CD8-positive, alpha-beta memory T cell (primary cell): ENCODE data around the gene IL23R. TPM values are rescaled to one million over a fixed set of nuclear protein-coding genes. Genes with fewer than 3 reads are reported as not detected.
"Not testable (repeated sequence)": the region's sequence is repeated elsewhere in the genome, so short reads cannot be mapped to it uniquely, and the experiment has no call there.

ENCODE experiments used
- CTCF ChIA-PET: fragments of 350-600 bp; sonication (Branson Sonifier 250); formaldehyde crosslinking; loops from one replicate; lab custom pipeline; 2021; ENCODE audit warnings: antibody characterized with exemption; lab: Charles Lee
- POLR2A ChIA-PET: fragments of 350-600 bp; sonication (Branson Sonifier 250); formaldehyde crosslinking; loops from one replicate; lab custom pipeline; 2021; ENCODE audit warnings: antibody characterized with exemption; lab: Charles Lee
- DNase-seq, 5 donors: peaks; one replicate each; pipeline versions ENCODE4 v3.0.0 to v3.0.0-alpha.2; 2020 to 2022; ENCODE audit warnings: mixed read lengths in 1 of 5
- H3K27ac ChIP-seq: one replicate; pipeline ENCODE4 v1.7.0; 2013; ENCODE audit warnings: low read depth, mild to moderate bottlenecking, low read length, moderate library complexity
- H3K27me3 ChIP-seq: 2 replicates; pipeline ENCODE4 v1.7.0; 2013; ENCODE audit warnings: low read length, mild to moderate bottlenecking; ENCODE audit not compliant: insufficient read depth, poor library complexity, severe bottlenecking
- H3K36me3 ChIP-seq: 2 replicates; pipeline ENCODE4 v1.7.0; 2013; ENCODE audit warnings: mild to moderate bottlenecking, low read length, moderate library complexity; ENCODE audit not compliant: insufficient read depth
- H3K4me1 ChIP-seq: 2 replicates; pipeline ENCODE4 v1.7.0; 2013; ENCODE audit warnings: mild to moderate bottlenecking, low read length, moderate library complexity; ENCODE audit not compliant: insufficient read depth
- H3K4me3 ChIP-seq: 2 replicates; pipeline ENCODE4 v1.7.0; 2013; ENCODE audit warnings: mild to moderate bottlenecking, low read length
- H3K9me3 ChIP-seq: 2 replicates; pipeline ENCODE4 v1.7.0; 2013; ENCODE audit warnings: mild to moderate bottlenecking, low read length
- H3K27ac Mint-ChIP-seq, 8 donors: one replicate each; pipeline ENCODE4 v1.8.0; 2020 to 2021; ENCODE audit warnings: mixed read lengths in 8 of 8, mild to moderate bottlenecking in 6 of 8, inconsistent platforms in 3 of 8, moderate library complexity in 3 of 8
- H3K27me3 Mint-ChIP-seq, 2 donors: one replicate each; pipeline ENCODE4 v1.8.0; 2020 to 2021; ENCODE audit warnings: mixed read lengths in 2 of 2, mild to moderate bottlenecking in 1 of 2, moderate library complexity in 1 of 2
- H3K36me3 Mint-ChIP-seq, 3 donors: one replicate each; pipeline ENCODE4 v1.8.0; 2020 to 2021; ENCODE audit warnings: mixed read lengths in 3 of 3, inconsistent platforms in 1 of 3, mild to moderate bottlenecking in 1 of 3
- H3K4me1 Mint-ChIP-seq, 3 donors: one replicate each; pipeline ENCODE4 v1.8.0; 2020 to 2021; ENCODE audit warnings: mixed read lengths in 3 of 3, inconsistent platforms in 1 of 3, mild to moderate bottlenecking in 1 of 3
- H3K4me3 Mint-ChIP-seq, 7 donors: one replicate each; pipeline ENCODE4 v1.8.0; 2020 to 2021; ENCODE audit warnings: mixed read lengths in 7 of 7, mild to moderate bottlenecking in 6 of 7, moderate library complexity in 4 of 7, inconsistent platforms in 2 of 7
- H3K9me3 Mint-ChIP-seq, 5 donors: one replicate each; pipeline ENCODE4 v1.8.0; 2020 to 2022; ENCODE audit warnings: mixed read lengths in 5 of 5, mild to moderate bottlenecking in 3 of 5, moderate library complexity in 2 of 5, inconsistent platforms in 1 of 5
- polyA plus RNA-seq: library from polyadenylated mRNA; unstranded; fragments of 300-500 nt; fragmentation: Illumina TruSeq; gene quantifications from one replicate; pipeline ENCODE4 v1.2.3, GENCODE V29; 2021
- total RNA-seq, 2 experiments: library from RNA; stranded (reverse); gene quantifications; one replicate each; pipeline ENCODE4 v1.2.3, GENCODE V29; 2021

The IL23R gene
- total and polyA plus RNA-seq, 3 experiments from 2014 or later: 1.6 to 9.2 (median 1.7) TPM

DNA sequence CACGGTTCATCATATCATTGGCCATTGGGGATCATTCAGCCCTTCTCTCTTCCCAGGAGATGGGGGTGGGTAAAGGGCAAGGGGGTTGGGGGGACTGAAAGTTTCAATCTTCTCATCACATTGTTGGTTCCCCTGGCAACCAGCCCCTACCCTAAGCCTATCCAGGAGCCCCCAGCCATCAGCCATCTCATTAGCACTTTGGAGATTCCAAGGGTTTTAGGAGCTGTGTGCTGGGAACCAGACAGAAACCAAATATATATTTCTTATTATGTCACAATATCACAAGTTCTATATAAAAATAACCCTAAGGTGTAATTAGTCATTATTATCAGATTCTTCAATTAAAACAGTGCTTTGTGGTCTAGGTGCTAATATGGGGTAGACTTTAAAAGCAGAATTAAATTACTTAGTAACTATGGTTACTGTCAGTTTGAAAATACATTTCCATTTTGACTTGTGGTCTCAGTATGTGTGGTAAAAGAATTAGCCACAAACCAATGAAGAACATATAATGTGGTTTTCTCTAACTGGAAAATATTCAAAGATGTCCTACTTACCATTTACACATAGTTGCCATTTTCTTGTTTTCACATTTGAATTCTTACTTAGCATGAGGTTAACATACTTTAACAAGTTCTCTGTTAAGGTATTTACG, 28.1 kb downstream of the IL23R start:
- Mint-ChIP-seq H3K36me3 (peaks cover 0 to 12% (median 0%) of the 10 kb centered on the region in 3 donors), H3K27me3 (no peaks in the 10 kb centered on the region), H3K4me3 (peak overlapping the region; percentile 32 to 70 (median 50)), H3K27ac (peak overlapping the region in 5 of 8 donors; percentile 53 to 95 (median 88)), H3K4me1 (peaks cover 19 to 30% (median 28%) of the 10 kb centered on the region in 3 donors), H3K9me3 (no peaks in the 10 kb centered on the region)
- Histone ChIP-seq H3K9me3 (no peaks in the 10 kb centered on the region), H3K27ac (no peak overlapping the region), H3K36me3 (no peaks in the 10 kb centered on the region), H3K4me1 (peaks cover 14% of the 10 kb centered on the region), H3K27me3 (no peaks in the 10 kb centered on the region), H3K4me3 (no peak overlapping the region)
- DNase-seq: peak in 2 of 5 donors; percentile 47 to 79
- POLR2A ChIA-PET: no interaction called here
- CTCF ChIA-PET: no interaction called here

DNA sequence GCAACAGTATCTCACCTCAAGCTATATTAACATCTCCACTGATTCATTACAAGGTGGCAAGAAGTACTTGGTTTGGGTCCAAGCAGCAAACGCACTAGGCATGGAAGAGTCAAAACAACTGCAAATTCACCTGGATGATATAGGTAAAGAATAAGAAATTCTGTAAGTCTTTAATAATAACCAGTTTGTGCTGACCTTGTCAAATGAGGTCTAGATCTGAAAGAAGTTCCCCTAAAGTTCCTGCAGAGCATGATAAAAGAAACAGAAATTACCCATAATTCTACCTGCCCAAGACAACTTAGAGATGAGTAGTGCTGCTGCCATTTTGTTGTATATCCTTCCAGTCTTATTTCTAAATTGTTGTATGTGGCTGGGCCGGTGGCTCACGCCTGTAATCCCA, 34.5 kb downstream of the IL23R start:
- H3K27me3 ChIP-seq: no peaks in the 10 kb centered on the region
- H3K9me3 ChIP-seq: no peaks in the 10 kb centered on the region
- no peak overlapping the region for H3K4me3 Mint-ChIP-seq
- H3K27me3 Mint-ChIP-seq: peaks cover 0 to under 1% of the 10 kb centered on the region in 2 donors
- ChIA-PET POLR2A (no interaction called here), CTCF (no interaction called here)
- H3K9me3 Mint-ChIP-seq: no peaks in the 10 kb centered on the region
- H3K4me1 Mint-ChIP-seq: peaks cover 6 to 12% (median 9%) of the 10 kb centered on the region in 3 donors
- H3K4me3 ChIP-seq: no peak overlapping the region
- H3K27ac Mint-ChIP-seq: peak overlapping the region in 2 of 8 donors; percentile 0 to 4
- H3K27ac ChIP-seq: no peak overlapping the region
- DNase-seq: no peak
- H3K36me3 Mint-ChIP-seq: peaks cover 0 to 18% (median 0%) of the 10 kb centered on the region in 3 donors
- H3K36me3 ChIP-seq: no peaks in the 10 kb centered on the region
- no peaks in the 10 kb centered on the region for H3K4me1 ChIP-seq

DNA sequence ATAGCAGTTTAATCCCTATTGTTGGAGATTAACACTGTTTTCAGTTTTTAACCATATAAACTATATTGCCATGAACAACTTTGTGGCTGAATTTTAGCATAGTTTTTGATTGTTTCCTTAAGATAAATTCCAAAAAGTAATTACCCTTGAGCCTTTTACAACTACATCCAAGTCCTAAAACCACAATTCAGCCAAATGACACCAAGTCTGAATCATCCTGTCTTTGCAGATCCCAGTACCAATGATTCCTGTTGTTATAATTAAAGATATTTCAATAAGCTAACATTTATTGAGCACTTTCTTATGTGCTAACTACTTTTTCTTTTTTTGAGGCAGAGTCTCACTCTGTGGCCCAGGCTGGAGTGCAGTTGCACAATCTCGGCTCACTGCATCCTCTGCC, 35.6 kb downstream of the IL23R start:
- Mint-ChIP-seq H3K27me3 (peaks cover 0 to 2% of the 10 kb centered on the region in 2 donors), H3K9me3 (no peaks in the 10 kb centered on the region), H3K4me1 (peaks cover 1 to 8% (median 5%) of the 10 kb centered on the region in 3 donors), H3K36me3 (peaks cover 0 to 16% (median 0%) of the 10 kb centered on the region in 3 donors), H3K27ac (no peak overlapping the region), H3K4me3 (no peak overlapping the region)
- Histone ChIP-seq H3K36me3 (no peaks in the 10 kb centered on the region), H3K27me3 (no peaks in the 10 kb centered on the region), H3K9me3 (no peaks in the 10 kb centered on the region), H3K4me3 (no peak overlapping the region), H3K27ac (no peak overlapping the region), H3K4me1 (no peaks in the 10 kb centered on the region)
- CTCF ChIA-PET: no interaction called here
- POLR2A ChIA-PET: no interaction called here
- DNase-seq: no peak

DNA sequence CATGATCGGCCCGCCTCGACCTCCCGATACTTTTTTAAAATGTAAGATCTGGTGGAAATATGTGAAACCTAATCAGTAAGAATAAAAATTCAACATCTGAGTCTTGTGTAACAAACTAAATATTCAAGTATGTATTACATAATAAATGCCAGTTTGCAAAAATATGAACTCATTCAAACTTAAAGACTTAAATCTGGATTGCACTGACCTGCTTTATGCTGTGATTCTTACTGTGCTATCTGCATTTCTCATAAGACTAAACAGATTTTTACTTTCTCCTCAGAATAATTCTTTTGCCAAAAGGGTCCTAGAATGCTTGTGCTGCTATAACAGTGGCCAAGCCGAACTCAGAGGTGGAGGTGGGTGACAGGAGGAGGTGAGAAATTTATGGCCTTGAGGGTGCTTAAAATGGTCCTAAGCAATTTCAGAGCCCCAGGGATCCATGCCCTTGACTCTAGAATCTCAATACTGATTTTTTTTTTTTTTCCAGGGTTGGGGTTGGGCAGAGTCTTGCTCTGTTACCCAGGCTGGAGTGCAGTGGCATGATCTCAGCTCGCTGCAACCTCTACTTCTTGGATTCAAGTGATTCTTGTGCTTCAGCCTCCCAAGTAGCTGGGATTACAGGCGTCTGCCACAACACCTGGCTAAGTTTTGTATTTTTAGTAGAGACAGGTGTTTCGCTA, 38.2 kb downstream of the IL23R start:
- Mint-ChIP-seq H3K36me3 (peaks cover 0 to 15% (median 2%) of the 10 kb centered on the region in 3 donors), H3K27me3 (peaks cover 0 to 5% of the 10 kb centered on the region in 2 donors), H3K4me3 (no peak overlapping the region), H3K9me3 (no peaks in the 10 kb centered on the region), H3K27ac (peak overlapping the region in 1 of 8 donors; percentile 15), H3K4me1 (no peaks in the 10 kb centered on the region)
- Histone ChIP-seq H3K4me1 (no peaks in the 10 kb centered on the region), H3K36me3 (no peaks in the 10 kb centered on the region), H3K27ac (no peak overlapping the region), H3K27me3 (no peaks in the 10 kb centered on the region), H3K4me3 (no peak overlapping the region), H3K9me3 (no peaks in the 10 kb centered on the region)
- DNase-seq: no peak
- POLR2A ChIA-PET: no interaction called here
- CTCF ChIA-PET: interaction anchor here (1.4 kb wide), 1 partner anchor 55 kb away, joined by 3 read pairs; no protein-coding TSS in a partner anchor

DNA sequence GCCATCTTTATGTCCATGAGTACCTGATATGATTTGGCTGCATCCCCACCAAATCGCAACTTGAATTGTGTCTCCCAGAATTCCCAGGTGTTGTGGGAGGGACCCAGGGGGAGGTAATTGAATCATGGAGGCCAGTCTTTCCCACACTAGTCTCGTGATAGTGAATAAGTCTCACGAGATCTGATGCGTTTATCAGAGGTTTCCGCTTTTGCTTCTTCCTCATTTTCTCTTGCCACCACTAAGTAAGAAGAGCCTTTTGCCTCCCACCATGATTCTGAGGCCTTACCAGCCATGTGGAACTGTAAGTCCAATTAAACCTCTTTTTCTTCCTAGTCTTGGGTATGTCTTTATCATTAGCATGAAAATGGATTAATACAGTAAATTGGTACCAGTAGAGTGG, 41.1 kb downstream of the IL23R start:
- H3K4me3 ChIP-seq, H3K36me3 Mint-ChIP-seq, H3K4me3 Mint-ChIP-seq, H3K9me3 Mint-ChIP-seq, H3K27me3 Mint-ChIP-seq, H3K36me3 ChIP-seq, H3K4me1 ChIP-seq, CTCF ChIA-PET, POLR2A ChIA-PET, DNase-seq, H3K9me3 ChIP-seq, H3K27me3 ChIP-seq: not testable (repeated sequence)
- Mint-ChIP-seq H3K27ac (peak overlapping the region in 3 of 8 donors; percentile 23 to 43 (median 34)), H3K4me1 (peaks cover 8 to 11% (median 8%) of the 10 kb centered on the region in 3 donors)
- H3K27ac ChIP-seq: peak overlapping the region; percentile 38

DNA sequence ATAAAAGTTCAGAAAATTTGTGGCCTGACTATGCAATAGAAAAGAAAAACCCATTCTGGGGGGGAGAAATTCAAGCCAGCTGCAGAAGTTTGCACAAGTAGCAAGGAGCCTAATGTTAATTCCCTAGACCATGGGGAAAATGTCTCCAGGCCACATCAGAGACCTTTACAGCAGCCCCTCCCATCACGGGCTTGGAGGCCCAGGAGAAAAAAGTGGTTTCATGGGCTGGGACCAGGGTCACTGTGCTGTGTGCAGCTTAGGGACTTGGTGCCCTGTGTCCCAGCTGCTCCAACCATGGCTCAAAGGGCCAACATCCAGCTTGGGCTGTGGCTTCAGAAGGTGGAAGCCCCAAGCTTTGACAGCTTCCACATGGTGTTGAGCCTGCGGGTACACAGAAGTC, 42.0 kb downstream of the IL23R start:
- Mint-ChIP-seq H3K27ac (peak overlapping the region in 2 of 8 donors; percentile 43 to 46), H3K9me3 (no peaks in the 10 kb centered on the region), H3K4me3 (no peak overlapping the region), H3K36me3 (peaks cover 0 to 10% (median 3%) of the 10 kb centered on the region in 3 donors), H3K4me1 (peaks cover 8 to 14% (median 11%) of the 10 kb centered on the region in 3 donors), H3K27me3 (peaks cover 0 to 5% of the 10 kb centered on the region in 2 donors)
- CTCF ChIA-PET: interaction anchor here (1.4 kb wide), 1 partner anchor 444 kb away, joined by 3 read pairs; no protein-coding TSS in a partner anchor
- H3K36me3 ChIP-seq: no peaks in the 10 kb centered on the region
- POLR2A ChIA-PET: no interaction called here
- no peak overlapping the region for H3K4me3 ChIP-seq
- peak overlapping the region; percentile 38 for H3K27ac ChIP-seq
- no peaks in the 10 kb centered on the region for H3K27me3 ChIP-seq
- peaks cover 8% of the 10 kb centered on the region for H3K4me1 ChIP-seq
- no peak for DNase-seq
- no peaks in the 10 kb centered on the region for H3K9me3 ChIP-seq

DNA sequence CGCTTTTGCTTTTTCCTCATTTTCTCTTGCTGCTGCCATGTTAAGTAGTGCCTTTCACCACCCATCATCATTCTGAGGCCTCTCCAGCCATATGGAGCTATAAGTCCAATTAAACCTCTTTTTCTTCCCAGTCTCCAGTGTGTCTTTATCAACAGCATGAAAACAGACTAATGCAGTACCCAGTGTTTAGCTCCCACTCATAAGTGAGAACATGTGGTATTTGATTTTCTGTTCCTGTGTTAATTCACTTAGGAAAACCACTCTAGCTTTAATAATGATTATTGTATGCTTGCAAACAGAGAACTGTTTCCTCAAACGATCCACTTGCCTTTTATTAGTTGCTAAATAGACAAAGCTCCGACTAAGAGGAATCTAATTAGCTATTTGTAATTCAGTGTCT, 43.3 kb downstream of the IL23R start:
- H3K4me3 ChIP-seq: no peak overlapping the region
- Mint-ChIP-seq H3K27ac (peak overlapping the region in 3 of 8 donors; percentile 1 to 43 (median 18)), H3K4me3 (no peak overlapping the region), H3K27me3 (peaks cover 0 to 5% of the 10 kb centered on the region in 2 donors), H3K4me1 (peaks cover 8 to 16% (median 12%) of the 10 kb centered on the region in 3 donors), H3K9me3 (no peaks in the 10 kb centered on the region), H3K36me3 (peaks cover 0 to 10% (median 3%) of the 10 kb centered on the region in 3 donors)
- H3K9me3 ChIP-seq: no peaks in the 10 kb centered on the region
- H3K27me3 ChIP-seq: no peaks in the 10 kb centered on the region
- DNase-seq: no peak
- ChIA-PET CTCF (interaction anchor here (1.2 to 5.3 kb wide), 4 partner anchors 60 to 445 kb away, joined by 3 to 50 read pairs (median 16); no protein-coding TSS in a partner anchor), POLR2A (no interaction called here)
- H3K4me1 ChIP-seq: peaks cover 8% of the 10 kb centered on the region
- no peaks in the 10 kb centered on the region for H3K36me3 ChIP-seq
- H3K27ac ChIP-seq: peak overlapping the region; percentile 2
